ENCODE data around the gene SEMA3A. TPM values are rescaled to one million over a fixed set of nuclear protein-coding genes. Genes with fewer than 3 reads are reported as not detected.

Gene SEMA3A
- total RNA-seq, 2 experiments from 2014 or later: 1.2 to 1.7 TPM

DNA sequence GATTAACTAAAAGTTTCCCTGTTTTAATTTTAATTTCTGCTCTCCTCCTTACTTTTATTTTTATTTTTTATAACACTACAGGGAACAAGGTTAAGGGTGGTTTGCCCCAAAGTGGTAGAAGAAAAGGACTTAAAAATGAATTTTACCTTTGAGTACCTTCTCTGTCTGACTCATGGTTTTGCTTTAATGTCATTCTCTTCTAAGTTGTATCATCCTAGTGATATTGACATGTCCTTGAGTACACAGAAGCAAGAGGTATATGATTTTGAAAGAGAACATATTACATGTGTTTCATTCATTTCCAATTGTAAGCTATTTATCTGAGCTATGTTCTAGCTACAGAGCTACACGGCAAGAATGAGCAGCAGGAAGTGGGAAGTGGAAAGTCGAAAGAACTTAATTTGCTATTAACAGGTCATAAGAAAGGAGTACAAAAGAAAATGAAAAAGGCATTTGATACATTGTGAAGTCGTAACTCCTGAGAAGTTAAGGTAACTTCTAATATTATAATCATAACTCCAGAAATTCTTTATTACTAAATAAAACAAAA, 112.5 kb downstream of the SEMA3A start:
- Mint-ChIP-seq H3K4me1 (ENCODE audit: low read depth) (peaks cover 7% of the 10 kb centered on the region), H3K27me3 (no peaks in the 10 kb centered on the region), H3K36me3 (ENCODE audit: low read depth) (no peaks in the 10 kb centered on the region), H3K27ac (peak overlapping the region; percentile 79), H3K4me3 (peak overlapping the region; percentile 52), H3K9me3 (no peaks in the 10 kb centered on the region)
- ATAC-seq (peak; percentile 75), DNase-seq (no peak)
- ChIA-PET POLR2A (no interaction called here), CTCF (no interaction called here)
- intact Hi-C loops (cut with micrococcal nuclease): no loop called here
- TF ChIP-seq, protein P1, sequence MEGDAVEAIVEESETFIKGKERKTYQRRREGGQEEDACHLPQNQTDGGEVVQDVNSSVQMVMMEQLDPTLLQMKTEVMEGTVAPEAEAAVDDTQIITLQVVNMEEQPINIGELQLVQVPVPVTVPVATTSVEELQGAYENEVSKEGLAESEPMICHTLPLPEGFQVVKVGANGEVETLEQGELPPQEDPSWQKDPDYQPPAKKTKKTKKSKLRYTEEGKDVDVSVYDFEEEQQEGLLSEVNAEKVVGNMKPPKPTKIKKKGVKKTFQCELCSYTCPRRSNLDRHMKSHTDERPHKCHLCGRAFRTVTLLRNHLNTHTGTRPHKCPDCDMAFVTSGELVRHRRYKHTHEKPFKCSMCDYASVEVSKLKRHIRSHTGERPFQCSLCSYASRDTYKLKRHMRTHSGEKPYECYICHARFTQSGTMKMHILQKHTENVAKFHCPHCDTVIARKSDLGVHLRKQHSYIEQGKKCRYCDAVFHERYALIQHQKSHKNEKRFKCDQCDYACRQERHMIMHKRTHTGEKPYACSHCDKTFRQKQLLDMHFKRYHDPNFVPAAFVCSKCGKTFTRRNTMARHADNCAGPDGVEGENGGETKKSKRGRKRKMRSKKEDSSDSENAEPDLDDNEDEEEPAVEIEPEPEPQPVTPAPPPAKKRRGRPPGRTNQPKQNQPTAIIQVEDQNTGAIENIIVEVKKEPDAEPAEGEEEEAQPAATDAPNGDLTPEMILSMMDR (IDR thresholded peaks at IDR 0.05): no peak

DNA sequence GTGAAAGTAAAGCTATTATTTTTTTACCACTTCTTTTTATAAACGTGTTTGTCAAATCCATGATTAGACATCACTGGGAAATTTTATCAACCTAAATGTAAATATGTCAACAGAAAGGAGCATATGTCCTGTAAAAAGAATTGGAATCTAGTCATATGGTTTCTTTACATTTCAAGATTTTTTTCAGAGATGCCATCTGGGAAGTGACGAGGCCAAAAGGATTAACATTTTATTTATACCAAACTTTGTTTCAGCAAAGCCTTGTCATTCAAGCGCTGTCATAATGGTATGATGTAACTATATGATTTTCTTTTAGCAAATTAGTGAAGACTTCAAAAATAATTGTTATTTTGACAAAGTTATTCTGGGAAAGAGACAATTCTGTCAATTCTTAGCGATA, 117.3 kb downstream of the SEMA3A start:
- Mint-ChIP-seq H3K27ac (no peak overlapping the region), H3K4me1 (ENCODE audit: low read depth) (peaks cover 5% of the 10 kb centered on the region), H3K9me3 (no peaks in the 10 kb centered on the region), H3K36me3 (ENCODE audit: low read depth) (no peaks in the 10 kb centered on the region), H3K27me3 (no peaks in the 10 kb centered on the region), H3K4me3 (no peak overlapping the region)
- ChIA-PET POLR2A (no interaction called here), CTCF (no interaction called here)
- DNase-seq (no peak), ATAC-seq (no peak)
- TF ChIP-seq, protein P1 (IDR thresholded peaks at IDR 0.05): no peak
- intact Hi-C loops (cut with micrococcal nuclease): no loop called here

DNA sequence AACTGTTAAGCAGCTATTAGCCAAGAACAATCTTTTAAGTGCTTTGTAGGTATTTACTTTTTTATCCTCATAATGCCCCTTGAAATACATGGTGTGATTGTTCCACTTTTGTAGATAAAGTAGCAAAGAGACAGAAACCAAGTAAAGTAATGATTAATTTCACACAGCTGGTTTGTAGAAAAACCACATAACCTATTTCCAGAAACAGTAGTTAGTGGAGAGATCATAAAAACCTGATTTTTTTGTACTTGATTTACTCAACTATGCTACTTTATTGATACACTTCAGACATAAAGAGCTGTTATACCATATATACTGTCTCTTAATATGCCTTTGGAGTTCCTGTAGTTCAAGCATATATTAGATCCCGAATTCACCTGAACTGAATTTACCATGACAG, 118.4 kb downstream of the SEMA3A start:
- H3K27me3 Mint-ChIP-seq: no peaks in the 10 kb centered on the region
- no peak for DNase-seq
- TF ChIP-seq, protein P1 (IDR thresholded peaks at IDR 0.05): no peak
- H3K4me3 Mint-ChIP-seq: no peak overlapping the region
- no peaks in the 10 kb centered on the region for H3K36me3 Mint-ChIP-seq (ENCODE audit: low read depth)
- peak; percentile 34 for ATAC-seq
- peaks cover 2% of the 10 kb centered on the region for H3K4me1 Mint-ChIP-seq (ENCODE audit: low read depth)
- ChIA-PET POLR2A (no interaction called here), CTCF (no interaction called here)
- H3K27ac Mint-ChIP-seq: no peak overlapping the region
- intact Hi-C loops (cut with micrococcal nuclease): no loop called here
- H3K9me3 Mint-ChIP-seq: no peaks in the 10 kb centered on the region

DNA sequence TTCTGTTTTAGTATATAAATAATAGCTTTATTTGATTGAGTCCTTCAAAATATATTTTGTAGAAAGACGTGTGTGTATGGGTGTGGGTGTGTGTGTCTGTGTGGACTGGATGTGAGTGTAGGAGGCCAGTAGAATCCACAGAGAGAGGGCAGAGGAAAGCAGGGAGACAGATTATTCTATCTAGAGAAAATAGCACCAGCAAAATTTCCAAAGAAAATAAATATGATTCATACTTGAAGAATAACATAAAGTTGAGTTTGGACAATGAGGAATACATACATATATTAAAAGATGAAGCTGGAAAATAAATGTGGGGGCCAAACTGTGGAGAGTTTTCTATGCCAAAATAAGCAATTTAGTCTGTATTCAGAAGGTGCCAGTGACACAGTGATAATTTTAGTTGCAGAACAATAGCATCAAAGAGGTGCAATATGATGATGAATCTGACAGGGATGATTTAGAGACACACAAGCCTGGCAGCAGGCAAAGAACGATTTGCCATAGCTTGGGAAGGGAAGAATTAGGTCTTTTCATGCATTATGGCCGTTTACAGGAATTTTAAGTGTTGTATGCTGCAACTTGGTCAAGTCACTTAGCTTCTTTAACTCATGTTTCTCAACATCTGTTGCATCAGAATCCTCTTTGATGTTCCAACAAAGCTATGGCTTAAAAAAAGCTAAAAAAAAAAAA, 121.3 kb downstream of the SEMA3A start:
- ChIA-PET POLR2A (no interaction called here), CTCF (no interaction called here)
- TF ChIP-seq, protein P1 (IDR thresholded peaks at IDR 0.05): no peak
- H3K36me3 Mint-ChIP-seq (ENCODE audit: low read depth): no peaks in the 10 kb centered on the region
- H3K9me3 Mint-ChIP-seq: no peaks in the 10 kb centered on the region
- ATAC-seq (no peak), DNase-seq (no peak)
- H3K27ac Mint-ChIP-seq: no peak overlapping the region
- H3K4me3 Mint-ChIP-seq: no peak overlapping the region
- H3K4me1 Mint-ChIP-seq (ENCODE audit: low read depth): peaks cover 3% of the 10 kb centered on the region
- intact Hi-C loops (cut with micrococcal nuclease): no loop called here
- H3K27me3 Mint-ChIP-seq: no peaks in the 10 kb centered on the region

DNA sequence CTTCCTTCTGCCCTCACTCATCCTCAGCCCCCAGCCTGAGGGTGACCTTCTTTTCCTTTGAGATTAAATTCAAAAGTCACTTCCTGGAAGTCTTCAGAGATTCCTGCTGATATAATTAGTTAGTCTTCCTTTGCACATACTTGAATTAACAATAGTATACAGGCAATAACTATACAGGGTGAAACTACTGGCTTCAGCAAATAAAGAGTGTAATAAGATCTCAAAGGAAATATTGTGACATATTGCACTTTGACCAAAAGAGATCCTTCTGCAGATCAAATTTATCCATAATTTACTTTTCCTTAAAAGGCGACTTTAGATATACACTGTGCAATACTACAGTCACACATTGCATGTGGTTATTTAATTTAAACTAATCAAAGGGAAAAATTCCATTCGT, 123.8 kb downstream of the SEMA3A start:
- Mint-ChIP-seq H3K9me3 (no peaks in the 10 kb centered on the region), H3K4me1 (ENCODE audit: low read depth) (peaks cover 2% of the 10 kb centered on the region), H3K27me3 (no peaks in the 10 kb centered on the region), H3K36me3 (ENCODE audit: low read depth) (no peaks in the 10 kb centered on the region), H3K27ac (no peak overlapping the region), H3K4me3 (no peak overlapping the region)
- TF ChIP-seq, protein P1 (IDR thresholded peaks at IDR 0.05): no peak
- POLR2A ChIA-PET: no interaction called here
- DNase-seq: no peak
- intact Hi-C loops (cut with micrococcal nuclease): no loop called here
- no peak for ATAC-seq
- CTCF ChIA-PET: no interaction called here
